Transverse colon (tissue), 4 donors: Measurements from ENCODE around the gene MAPK14. TPM values are rescaled to one million over a fixed set of nuclear protein-coding genes. Genes with fewer than 3 reads are reported as not detected.
A peak's percentile ranks its signal among the peaks of the same experiment; 100 is the strongest.

Source experiments
- DNase-seq: peaks from one replicate; pipeline ENCODE4 v3.0.0-alpha.2; 2019
- H3K27ac ChIP-seq, 4 donors: fragments of 200-600 bp; sonication (generic); 2 replicates each; pipeline ENCODE4 v1.5.1; 2016 to 2018; ENCODE audit warnings: inconsistent platforms in 4 of 4
- H3K27me3 ChIP-seq: fragments of 200-600 bp; sonication (generic); 2 replicates; pipeline ENCODE4 v1.5.1; 2017; ENCODE audit warnings: inconsistent platforms
- H3K36me3 ChIP-seq, 4 donors: fragments of 200-600 bp; sonication (generic); 2 replicates each; pipeline ENCODE4 v1.5.1; 2017 to 2019; ENCODE audit warnings: inconsistent platforms in 4 of 4
- H3K4me1 ChIP-seq, 4 donors: fragments of 200-600 bp; sonication (generic); 2 replicates each; pipeline ENCODE4 v1.5.1; 2017 to 2020; ENCODE audit warnings: inconsistent platforms in 4 of 4
- H3K4me3 ChIP-seq, 4 donors: fragments of 200-600 bp; sonication (generic); 1 replicate in 1 of 4; 2 replicates in 3 of 4; pipeline versions ENCODE4 v1.5.1 to v1.6.1; 2017 to 2019; ENCODE audit warnings: inconsistent platforms in 4 of 4
- H3K9me3 ChIP-seq, 2 donors: fragments of 200-600 bp; sonication (generic); 2 replicates each; pipeline ENCODE4 v1.5.1; 2017 to 2019; ENCODE audit warnings: inconsistent platforms in 2 of 2
- CTCF ChIP-seq, 5 experiments: fragments of 200-600 bp in 3 of 5; fragments of 450-650 bp in 2 of 5; sonication (generic) in 3 of 5; IDR thresholded peaks; 1 replicate in 2 of 5; 2 replicates in 3 of 5; pipeline ENCODE4 v1.5.1; 2016 to 2017; ENCODE audit warnings: antibody characterized with exemption in 5 of 5, inconsistent platforms in 3 of 5, mild to moderate bottlenecking in 2 of 5, moderate library complexity in 1 of 5
- EP300 ChIP-seq: sonication (generic); formaldehyde crosslinking; IDR thresholded peaks from one replicate; pipeline ENCODE4 v1.6.1; 2017; ENCODE audit warnings: antibody characterized with exemption, low read depth
- POLR2A ChIP-seq: fragments of 450-650 bp; IDR thresholded peaks from one replicate; pipeline ENCODE4 v1.6.1; 2016; ENCODE audit warnings: antibody characterized with exemption, mild to moderate bottlenecking, moderate library complexity
- POLR2AphosphoS5 ChIP-seq, 3 donors: sonication (generic); formaldehyde crosslinking; IDR thresholded peaks; one replicate each; pipeline ENCODE4 v1.6.1; 2016; ENCODE audit warnings: antibody characterized with exemption in 3 of 3
- WGBS, 2 donors: methylation state at CpG; one replicate each; pipeline ENCODE4 v1.1.5; 2018; ENCODE audit warnings: low coverage in 1 of 2; 5-methylcytosine and 5-hydroxymethylcytosine counted together
- in situ Hi-C, 4 donors: fragments of 200-750 bp; cut with MboI; loops; one replicate each; pipeline versions ENCODE4 v1.15.0 to v1.15.1; 2017; ENCODE audit warnings: low sequenced_read_pairs in 3 of 4, low pct_ligation_motif_present in 1 of 4, low pct_unique_long_range_greater_than_20kb in 1 of 4
- intact Hi-C: fragments of 100-400 bp; cut with DNase I; formaldehyde crosslinking; loops from one replicate; pipeline ENCODE4 v1.15.1; 2023; ENCODE audit warnings: low total_unique reads
- total RNA-seq, 4 donors: library from RNA; depleted of rRNA; stranded (reverse); fragments of >200 nt; gene quantifications; one replicate each; pipeline ENCODE4 v1.1.0, GENCODE V29; 2016

The MAPK14 gene
- total RNA-seq, 4 donors from 2014 or later: 82.2 to 132 (median 112) TPM

- Histone ChIP-seq H3K27me3 (peaks cover 9% of the 10 kb centered on the region), H3K4me3 (no peak overlapping the region), H3K27ac (no peak overlapping the region), H3K9me3 (no peaks in the 10 kb centered on the region), H3K36me3 (no peaks in the 10 kb centered on the region), H3K4me1 (peaks cover 9 to 18% (median 14%) of the 10 kb centered on the region in 4 donors)
- intact Hi-C loops (no loop called here), in situ Hi-C loops (loop anchor here in 3 of 4 donors (5.0 to 10.0 kb wide), 4 partner anchors 69 to 329 kb away; no protein-coding TSS in a partner anchor)
- DNase-seq: no peak
- TF ChIP-seq POLR2AphosphoS5 (IDR thresholded peaks at IDR 0.05) (no peak), POLR2A (no peak), EP300 (no peak), CTCF (IDR thresholded peaks at IDR 0.05) (no peak)
- WGBS, 2 donors: 71 to 72% methylated on average over 5 of the region's 5 CpGs
Observed at GRCh38 chr6:36025932-36026327, 1.7 kb upstream of the MAPK14 start.

- in situ Hi-C loops: loop anchor here in 3 of 4 donors (5.0 to 10.0 kb wide), 4 partner anchors 67 to 327 kb away; no protein-coding TSS in a partner anchor
- H3K4me1 ChIP-seq: peaks cover 15 to 41% (median 32%) of the 10 kb centered on the region in 4 donors
Observed at GRCh38 chr6:36028088-36028876, 674 bp downstream of the MAPK14 start.

GRCh38 chr6:36028877-36029324, 1.3 kb downstream of the MAPK14 start:
- intact Hi-C loops: no loop called here
- TF ChIP-seq POLR2A (peak; percentile 19), CTCF (IDR thresholded peaks at IDR 0.05) (no peak), EP300 (no peak), POLR2AphosphoS5 (IDR thresholded peaks at IDR 0.05) (peak in 2 of 3 donors; percentile 57 to 65)
- Histone ChIP-seq H3K36me3 (no peaks in the 10 kb centered on the region), H3K9me3 (no peaks in the 10 kb centered on the region), H3K27ac (peak overlapping the region; percentile 98 to 100 (median 98)), H3K27me3 (peaks cover 5% of the 10 kb centered on the region), H3K4me1 (peaks cover 15 to 47% (median 37%) of the 10 kb centered on the region in 4 donors), H3K4me3 (peak overlapping the region; percentile 85 to 100 (median 96))
- WGBS, 2 donors: 0 to 1% methylated on average over 6 to 13 of the region's 13 CpGs
- DNase-seq: peak; percentile 70
- in situ Hi-C loops: loop anchor here in 3 of 4 donors (5.0 to 10.0 kb wide), 4 partner anchors 66 to 326 kb away; no protein-coding TSS in a partner anchor

More at GRCh38 chr6:36028088-36028876, 674 bp downstream of the MAPK14 start:
- Histone ChIP-seq H3K9me3 (no peaks in the 10 kb centered on the region), H3K36me3 (no peaks in the 10 kb centered on the region), H3K4me3 (peak overlapping the region; percentile 85 to 100 (median 96)), H3K27ac (peak overlapping the region; percentile 98 to 100 (median 98)), H3K27me3 (peaks cover 9% of the 10 kb centered on the region)
- TF ChIP-seq CTCF (IDR thresholded peaks at IDR 0.05) (no peak), POLR2A (peak; percentile 45)
- 0% methylated on average over 5 to 41 of the region's 44 CpGs for WGBS, 2 donors
- intact Hi-C loops: no loop called here
- peak; percentile 36 for DNase-seq

GRCh38 chr6:36029464-36029863, 1.9 kb downstream of the MAPK14 start:
- 2 to 3% methylated on average over 6 of the region's 6 CpGs for WGBS, 2 donors
- Histone ChIP-seq H3K4me3 (peak overlapping the region; percentile 85 to 100 (median 96)), H3K27me3 (no peaks in the 10 kb centered on the region), H3K27ac (peak overlapping the region; percentile 98 to 100 (median 98)), H3K4me1 (peaks cover 15 to 52% (median 38%) of the 10 kb centered on the region in 4 donors), H3K36me3 (no peaks in the 10 kb centered on the region), H3K9me3 (no peaks in the 10 kb centered on the region)
- in situ Hi-C loops (loop anchor here in 3 of 4 donors (5.0 to 10.0 kb wide), 4 partner anchors 65 to 325 kb away; no protein-coding TSS in a partner anchor), intact Hi-C loops (no loop called here)
- DNase-seq: no peak
- peak in 2 of 3 donors; percentile 37 to 40 for TF ChIP-seq POLR2AphosphoS5 (IDR thresholded peaks at IDR 0.05)
- no peak for TF ChIP-seq EP300
- no peak for TF ChIP-seq CTCF (IDR thresholded peaks at IDR 0.05)
